ENCODE results near the gene NDUFA6.
"Not testable (repeated sequence)": the region's sequence is repeated elsewhere in the genome, so short reads cannot be mapped to it uniquely, and the experiment has no call there.

Gene NDUFA6

GRCh38 chr22:42112793-42113192 lies 22.2 kb upstream of the NDUFA6 start:
- not testable (repeated sequence) for DNase-seq (ENCODE audit: low read depth in 2 of 2)

- DNase-seq (ENCODE audit: low read depth in 2 of 2): no peak
These were observed 21.2 kb upstream of the NDUFA6 start for GRCh38 chr22:42111798-42112197.

DNA sequence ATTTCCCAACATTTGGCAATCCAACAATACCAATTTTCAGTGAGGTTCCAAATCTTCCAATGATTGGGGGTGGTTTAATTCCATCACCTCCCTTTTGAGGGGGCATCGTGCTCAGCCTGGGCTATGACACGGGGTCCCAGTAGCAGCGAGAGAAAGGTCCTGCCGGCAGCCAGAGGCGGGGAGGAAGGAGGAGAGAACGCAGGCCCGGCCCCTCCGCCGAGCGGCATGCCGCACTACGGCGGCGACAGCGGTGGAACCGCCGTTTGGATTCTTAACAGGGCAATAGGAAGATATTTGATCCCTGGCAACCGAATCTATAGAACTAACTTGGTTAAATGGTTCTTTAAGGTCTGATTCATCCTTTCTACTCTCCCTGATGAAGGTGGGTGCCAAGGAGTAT lies 18.3 kb upstream of the NDUFA6 start:
- DNase-seq (ENCODE audit: low read depth in 2 of 2): no peak

DNA sequence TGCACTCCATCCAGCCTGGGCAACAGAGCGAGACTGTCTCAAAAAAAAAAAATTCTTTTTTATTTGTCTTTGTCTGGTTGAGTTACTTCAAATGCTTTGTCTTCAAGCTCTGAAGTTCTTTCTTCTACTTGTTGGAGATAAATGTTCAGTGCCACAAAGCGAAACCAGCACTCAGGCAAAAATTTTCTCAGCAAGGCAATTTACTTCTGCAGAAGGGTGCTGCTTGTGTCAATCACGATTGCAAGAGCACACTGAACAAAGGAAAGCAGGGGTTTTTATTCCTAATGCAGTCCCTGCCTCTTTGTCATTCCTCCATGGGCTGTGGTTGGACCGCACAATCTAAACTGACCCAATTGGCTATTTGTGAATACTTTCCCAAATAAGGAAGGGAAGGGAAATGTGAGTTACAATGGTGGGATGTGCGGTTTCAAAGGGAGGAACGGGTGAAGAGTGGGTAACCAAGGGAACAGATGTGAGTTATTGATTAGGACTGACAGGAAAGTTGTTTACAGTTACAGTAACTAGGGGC lies 13.8 kb upstream of the NDUFA6 start:
- DNase-seq (ENCODE audit: low read depth in 2 of 2): not testable (repeated sequence)

GRCh38 chr22:42101199-42101598 lies 10.6 kb upstream of the NDUFA6 start:
- DNase-seq (ENCODE audit: low read depth in 2 of 2): no peak

GRCh38 chr22:42091455-42091782 lies 847 bp upstream of the NDUFA6 start:
- no peak for DNase-seq (ENCODE audit: low read depth in 2 of 2)

- DNase-seq (ENCODE audit: low read depth in 2 of 2): no peak
These were observed 4.5 kb downstream of the NDUFA6 start for GRCh38 chr22:42086051-42086450.

DNA sequence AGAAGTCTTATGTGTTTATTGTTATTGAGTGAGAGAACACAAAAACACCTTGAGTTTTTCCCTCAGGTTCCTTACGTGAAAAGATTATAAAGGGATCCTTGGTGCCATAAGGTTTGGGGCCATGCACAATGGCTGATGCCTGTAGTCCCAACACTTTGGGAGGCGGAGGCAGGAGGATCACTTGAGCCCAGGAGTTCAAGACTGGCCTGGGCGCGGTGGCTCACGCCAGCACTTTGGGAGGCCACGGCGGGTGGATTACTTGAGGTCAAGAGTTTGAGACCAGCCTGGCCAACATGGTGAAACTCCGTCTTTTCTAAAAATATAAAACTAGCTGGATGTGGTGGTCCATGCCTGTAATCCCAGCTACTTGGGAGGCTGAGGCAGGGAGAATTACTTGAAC lies 5.7 kb downstream of the NDUFA6 start:
- no peak for DNase-seq (ENCODE audit: low read depth in 2 of 2)

- no peak for DNase-seq (ENCODE audit: low read depth in 2 of 2)
These were observed 7.5 kb downstream of the NDUFA6 start for GRCh38 chr22:42083119-42083518.

DNA sequence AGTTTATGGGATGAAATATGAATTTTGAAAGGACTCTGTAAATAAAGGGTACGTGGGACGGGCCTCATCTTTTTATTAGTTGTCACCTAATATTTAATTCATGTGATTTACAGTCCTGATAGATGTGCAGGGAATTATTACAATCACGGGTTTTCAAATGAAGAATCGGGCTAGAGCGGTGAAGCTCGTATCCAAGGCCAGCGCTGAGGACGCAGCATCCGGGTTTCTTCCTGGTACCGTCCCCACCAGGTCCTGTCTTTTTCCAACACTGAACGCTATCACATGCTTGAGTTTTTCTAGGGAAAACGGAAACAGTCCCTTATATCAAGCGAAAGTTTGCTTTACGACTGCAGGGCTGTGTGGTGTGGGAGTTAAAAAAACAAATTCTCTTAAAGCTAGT lies 10.3 kb downstream of the NDUFA6 start:
- no peak for DNase-seq (ENCODE audit: low read depth in 2 of 2)

GRCh38 chr22:42079319-42080251 lies 11.0 kb downstream of the NDUFA6 start, which contains the start of gene SMDT1:
SMDT1 (plus strand) TSS chr22:42079700; CDS start chr22:42079769, 69 bp downstream.
- DNase-seq (ENCODE audit: low read depth in 2 of 2): peak; percentile 97

DNA sequence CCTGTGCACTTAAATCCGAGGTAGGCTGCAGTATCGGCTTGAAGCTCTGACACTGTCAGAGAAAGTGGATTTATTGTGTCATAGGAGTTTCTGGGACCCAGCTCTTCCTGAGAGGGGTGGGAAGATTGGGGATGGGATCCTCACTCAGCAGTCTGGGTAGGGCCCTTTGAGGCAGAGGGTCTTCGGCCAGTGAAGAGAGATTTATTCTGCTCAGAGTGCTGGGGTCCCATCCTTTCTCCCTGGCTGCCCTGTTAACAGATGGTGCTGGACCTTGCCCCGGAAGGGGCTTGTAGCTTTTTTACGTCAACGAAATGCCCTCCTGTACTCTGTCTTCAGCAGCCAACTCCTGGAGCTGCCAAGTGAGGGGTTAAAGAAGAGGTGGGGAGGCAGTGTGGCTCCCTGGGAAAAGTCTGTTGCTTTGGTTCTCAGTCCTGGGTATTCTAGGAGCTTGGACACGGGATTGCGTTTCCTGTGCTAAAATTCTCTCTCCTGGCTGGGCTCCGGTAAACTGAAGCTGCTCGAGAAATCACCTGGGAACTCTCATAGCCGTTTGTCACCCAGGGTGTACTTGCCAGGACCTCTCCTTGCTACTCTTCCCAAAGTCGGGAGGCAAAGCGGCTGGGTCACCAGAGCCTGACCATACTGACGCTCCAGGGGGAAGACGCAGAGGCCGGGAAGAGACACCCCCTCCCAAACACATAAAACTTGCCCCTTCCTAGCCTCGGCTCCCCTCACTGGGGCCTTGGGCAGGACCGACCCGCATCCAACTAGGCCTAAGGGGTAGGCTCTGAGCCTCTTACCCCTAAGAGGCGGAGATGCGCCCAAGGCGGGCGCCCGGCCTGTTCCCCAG lies 11.9 kb downstream of the NDUFA6 start:
- no peak for DNase-seq (ENCODE audit: low read depth in 2 of 2)

DNA sequence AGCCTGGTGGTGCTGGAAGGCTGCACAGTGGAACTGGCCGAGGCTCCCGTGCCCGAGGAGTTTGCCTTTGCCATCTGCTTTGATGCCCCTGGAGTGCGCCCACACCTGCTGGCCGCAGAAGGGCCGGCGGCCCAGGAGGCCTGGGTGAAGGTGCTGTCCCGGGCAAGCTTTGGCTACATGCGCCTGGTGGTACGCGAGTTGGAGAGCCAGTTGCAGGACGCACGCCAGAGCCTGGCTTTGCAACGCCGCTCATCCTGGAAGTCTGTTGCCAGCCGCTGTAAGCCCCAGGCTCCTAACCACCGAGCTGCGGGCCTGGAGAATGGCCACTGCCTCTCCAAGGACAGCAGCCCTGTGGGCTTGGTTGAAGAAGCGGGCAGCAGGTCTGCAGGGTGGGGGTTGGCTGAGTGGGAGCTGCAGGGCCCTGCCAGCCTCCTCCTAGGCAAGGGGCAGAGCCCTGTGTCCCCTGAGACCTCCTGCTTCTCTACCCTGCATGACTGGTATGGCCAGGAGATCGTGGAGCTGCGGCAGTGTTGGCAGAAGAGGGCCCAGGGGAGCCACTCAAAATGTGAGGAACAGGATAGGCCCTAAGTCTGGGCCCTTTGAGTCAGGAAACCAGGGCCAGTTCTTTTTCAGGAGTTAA lies 13.0 kb downstream of the NDUFA6 start:
- DNase-seq (ENCODE audit: low read depth in 2 of 2): no peak

DNA sequence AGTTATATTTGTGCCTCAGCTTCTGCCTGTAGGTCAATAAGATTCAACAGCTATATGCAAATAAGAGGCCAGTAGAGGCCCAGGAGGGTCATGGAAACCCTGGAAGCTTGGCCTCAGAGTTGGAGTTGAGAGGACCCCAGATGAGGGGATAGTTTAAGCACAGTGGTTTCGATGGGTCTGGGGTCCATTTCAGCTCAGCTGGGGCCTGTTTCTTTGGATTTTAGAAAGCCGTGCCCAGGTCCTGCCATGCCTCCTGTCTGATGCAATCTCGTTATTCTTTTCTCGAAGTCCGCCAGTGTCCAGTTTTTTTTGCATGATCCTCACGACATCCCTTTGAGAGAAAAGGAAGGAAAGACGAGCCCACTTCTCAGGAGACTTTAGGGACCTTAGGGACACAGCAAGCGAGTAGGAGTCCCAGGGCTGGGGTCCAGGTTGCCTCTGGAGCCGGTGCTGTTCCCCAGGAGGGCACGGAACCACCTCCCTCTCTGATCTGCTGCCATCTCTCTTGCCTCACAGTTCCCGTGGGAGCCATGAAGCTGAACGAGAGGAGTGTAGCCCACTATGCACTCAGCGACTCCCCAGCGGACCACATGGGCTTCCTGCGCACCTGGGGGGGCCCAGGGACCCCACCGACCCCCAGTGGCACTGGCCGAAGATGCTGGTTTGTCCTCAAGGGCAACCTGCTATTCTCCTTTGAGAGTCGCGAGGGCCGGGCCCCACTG lies 13.6 kb downstream of the NDUFA6 start:
- no peak for DNase-seq (ENCODE audit: low read depth in 2 of 2)

GRCh38 chr22:42074846-42075676 lies 15.5 kb downstream of the NDUFA6 start:
- no peak for DNase-seq (ENCODE audit: low read depth in 2 of 2)

GRCh38 chr22:42074132-42074811 lies 16.3 kb downstream of the NDUFA6 start, which contains the start of gene PHETA2:
PHETA2 (plus strand) TSS chr22:42074248; CDS start chr22:42077294, 3,046 bp downstream.
- no peak for DNase-seq (ENCODE audit: low read depth in 2 of 2)

- no peak for DNase-seq (ENCODE audit: low read depth in 2 of 2)
These were observed 16.9 kb downstream of the NDUFA6 start for GRCh38 chr22:42073621-42074041.

DNA sequence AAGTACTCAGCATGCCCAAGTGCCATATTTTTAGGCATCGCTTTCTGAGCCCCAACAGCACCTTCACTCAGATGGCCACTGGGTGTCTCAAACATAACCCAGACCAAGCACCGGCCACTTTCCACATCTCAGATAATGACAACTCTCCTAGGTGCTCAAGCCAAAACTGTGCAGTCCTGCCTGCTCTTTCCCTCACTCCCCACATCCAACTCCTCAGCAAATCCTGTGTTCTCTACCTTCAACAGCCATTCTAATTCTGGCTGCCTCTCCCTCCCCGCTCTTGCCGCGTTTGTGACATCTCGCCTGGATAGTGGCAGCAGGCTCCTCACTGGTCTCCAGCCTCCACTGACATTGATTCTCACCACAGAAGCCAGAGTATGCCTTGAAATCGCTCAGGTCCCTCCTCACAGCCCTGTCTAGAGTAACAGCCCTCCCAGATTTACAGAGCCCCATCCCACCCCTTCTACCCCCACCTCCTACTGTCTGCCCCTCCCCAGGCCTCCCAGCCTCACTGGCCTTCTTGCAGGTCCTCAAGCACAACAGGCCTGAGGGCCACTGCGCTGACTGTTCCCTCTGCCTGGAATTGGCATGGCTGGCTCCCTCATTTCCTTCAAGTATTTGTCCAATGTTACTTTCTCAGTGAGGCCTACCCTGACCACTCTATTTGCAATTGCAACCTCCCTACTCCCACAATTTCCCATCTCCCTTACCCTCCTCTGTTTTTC lies 17.8 kb downstream of the NDUFA6 start:
- no peak for DNase-seq (ENCODE audit: low read depth in 2 of 2)

DNA sequence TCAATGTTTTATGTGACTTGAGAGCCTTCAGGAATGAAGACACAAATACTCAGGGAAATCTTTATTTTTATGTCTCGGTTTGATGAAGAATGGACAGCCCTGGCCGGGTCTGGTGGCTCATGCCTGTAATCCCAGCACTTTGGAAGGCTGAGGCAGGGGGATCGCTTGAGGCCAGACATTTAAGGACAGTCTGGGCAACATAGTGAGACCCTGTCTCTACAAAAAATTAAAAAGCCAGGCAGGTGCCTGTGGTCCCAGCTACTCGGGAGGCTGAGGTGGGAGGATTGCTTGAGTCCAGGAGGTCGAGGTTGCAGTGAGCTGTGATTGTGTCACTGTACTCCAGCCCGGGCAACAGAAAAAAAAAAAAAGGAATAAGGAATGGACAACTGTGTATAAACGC lies 19.1 kb downstream of the NDUFA6 start:
- DNase-seq (ENCODE audit: low read depth in 2 of 2): not testable (repeated sequence)
